Dedifferentiated amniotic fluid mesenchymal stem cell (primary cell): Measurements from ENCODE around the gene TSPO2.

Experiments
- DNase-seq: peaks from one replicate; pipeline ENCODE4 v3.0.0-alpha.2; 2016; ENCODE audit errors: extremely low spot score

TSPO2 gene

GRCh38 chr6:41075651-41076626, 33.7 kb downstream of the TSPO2 start:
- no peak for DNase-seq

- DNase-seq: no peak
Measured at GRCh38 chr6:41077536-41077935, 35.3 kb downstream of the TSPO2 start.

DNA sequence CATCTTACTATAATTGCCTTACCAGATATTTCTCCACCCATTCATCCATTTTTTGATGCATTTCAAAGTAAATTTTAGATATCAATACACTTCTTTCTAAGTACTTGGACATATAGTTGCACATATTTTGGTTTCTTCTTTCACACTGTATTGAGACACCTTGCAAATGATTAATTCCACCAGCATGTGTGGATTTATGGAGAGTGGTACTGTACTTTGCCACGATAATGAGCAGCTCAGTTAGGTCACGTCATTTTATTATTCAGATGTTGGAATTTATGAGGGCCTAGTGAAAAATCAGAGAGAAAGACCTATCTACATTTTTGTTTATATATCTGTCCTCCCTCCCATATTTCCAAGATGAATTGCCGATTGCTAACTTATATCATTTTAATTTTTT, 35.8 kb downstream of the TSPO2 start:
- DNase-seq: no peak

DNA sequence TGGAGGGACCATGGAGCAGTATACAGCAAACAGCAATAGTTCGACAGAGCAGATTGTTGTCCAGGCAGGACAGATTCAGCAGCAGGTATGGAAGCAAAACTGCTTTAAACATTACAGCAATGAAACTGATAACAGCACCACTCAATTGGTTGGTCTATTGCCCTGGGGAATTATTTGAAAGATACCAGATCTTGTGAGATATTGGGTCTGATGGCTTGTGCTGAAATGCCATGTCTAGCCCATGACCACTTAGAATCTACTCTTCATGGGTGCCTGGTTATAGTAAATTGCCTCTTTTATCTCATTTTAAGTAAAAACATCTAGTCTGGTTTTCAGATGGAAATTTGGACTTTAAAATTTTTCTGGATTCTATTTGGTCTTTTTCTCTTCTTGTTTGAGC, 36.8 kb downstream of the TSPO2 start:
- no peak for DNase-seq

- DNase-seq: no peak
Measured at GRCh38 chr6:41080621-41081020, 38.4 kb downstream of the TSPO2 start.

DNA sequence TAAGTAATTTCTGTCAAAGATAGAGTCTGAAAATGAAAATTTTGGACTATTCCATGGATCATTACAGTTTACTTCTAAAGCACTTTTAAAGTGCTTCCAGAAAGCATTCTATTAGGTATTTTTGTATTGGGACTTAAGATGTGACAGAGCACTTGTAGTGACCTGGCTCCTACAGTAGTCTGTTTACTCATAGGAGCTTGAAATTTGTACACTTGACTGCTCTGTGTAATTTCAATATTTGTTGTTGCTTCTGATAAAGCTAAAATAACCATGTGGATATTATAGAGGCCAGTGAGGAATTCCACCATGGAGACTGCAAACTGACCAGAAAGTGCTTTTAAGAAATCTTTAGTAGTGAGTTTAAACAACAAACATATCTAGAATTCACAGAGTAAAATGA, 40.8 kb downstream of the TSPO2 start:
- no peak for DNase-seq

- DNase-seq: no peak
Measured at GRCh38 chr6:41085182-41085581, 42.9 kb downstream of the TSPO2 start.

- DNase-seq: no peak
Measured at GRCh38 chr6:41088451-41088850, 46.2 kb downstream of the TSPO2 start.

- DNase-seq: no peak
Measured at GRCh38 chr6:41090841-41091761, 48.8 kb downstream of the TSPO2 start.

DNA sequence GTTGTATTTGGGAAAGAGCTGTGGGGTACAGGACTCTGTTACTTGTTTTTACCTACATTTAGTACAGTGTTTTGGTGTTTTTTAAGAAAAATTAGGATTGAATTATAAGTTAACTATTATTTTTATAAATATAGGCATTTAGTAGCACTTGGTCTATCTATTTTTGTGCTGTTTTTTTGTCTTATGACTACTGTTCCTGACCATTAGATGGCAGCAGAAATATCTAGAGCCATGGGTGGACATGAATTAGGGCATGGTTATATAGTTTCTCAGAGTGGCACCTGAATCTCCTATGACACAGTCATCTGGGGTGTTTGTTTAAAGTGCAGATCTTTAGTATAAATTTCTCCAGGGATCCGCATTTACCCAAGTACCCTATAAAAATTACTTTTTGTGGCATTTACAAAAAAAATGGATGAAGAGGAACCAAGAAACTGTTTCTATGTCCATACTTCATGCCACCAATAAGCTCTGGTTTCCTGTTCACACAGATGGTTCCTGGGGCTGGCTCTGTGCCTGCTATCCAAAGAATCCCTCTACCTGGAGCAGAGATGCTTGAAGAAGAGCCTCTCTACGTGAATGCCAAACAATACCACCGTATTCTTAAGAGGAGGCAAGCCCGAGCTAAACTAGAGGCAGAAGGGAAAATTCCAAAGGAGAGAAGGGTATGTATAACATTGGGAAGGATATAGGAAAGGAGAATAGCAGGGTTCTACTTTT, 50.3 kb downstream of the TSPO2 start:
- no peak for DNase-seq

- no peak for DNase-seq
Measured at GRCh38 chr6:41093729-41094128, 51.5 kb downstream of the TSPO2 start.
